SHP77 (cell line): ENCODE measurements around the gene NOTUM.
A peak's percentile ranks its signal among the peaks of the same experiment; 100 is the strongest.

Source experiments
- DNase-seq, 2 experiments: peaks; one replicate each; lab custom pipeline; 2025; lab: John Stamatoyannopoulos, UW

Gene NOTUM

GRCh38 chr17:81961087-81961511 lies at the start of gene NOTUM:
NOTUM (minus strand) TSS chr17:81961187; CDS start chr17:81960909, 278 bp downstream.
- peak; percentile 26 to 39 for DNase-seq

- DNase-seq, result no peak
These were observed 48.4 kb upstream of the NOTUM start for GRCh38 chr17:82009413-82009812.

- no peak for DNase-seq
These were observed 48.0 kb upstream of the NOTUM start for GRCh38 chr17:82008941-82009405.

GRCh38 chr17:82008258-82008940 lies 47.4 kb upstream of the NOTUM start:
- no peak for DNase-seq

GRCh38 chr17:82007495-82008257 lies 46.7 kb upstream of the NOTUM start:
- no peak for DNase-seq

- no peak for DNase-seq
These were observed 46.2 kb upstream of the NOTUM start for GRCh38 chr17:82007228-82007494.

GRCh38 chr17:82006468-82007227 lies 45.7 kb upstream of the NOTUM start:
- no peak for DNase-seq

GRCh38 chr17:82005701-82006348 lies 44.8 kb upstream of the NOTUM start:
- DNase-seq, result no peak

- no peak for DNase-seq
These were observed 43.8 kb upstream of the NOTUM start for GRCh38 chr17:82004517-82005455.

GRCh38 chr17:82003411-82004381 lies 42.7 kb upstream of the NOTUM start:
- no peak for DNase-seq

- DNase-seq, result no peak
These were observed 40.6 kb upstream of the NOTUM start for GRCh38 chr17:82001571-82002056.

- DNase-seq, result no peak
These were observed 40.0 kb upstream of the NOTUM start for GRCh38 chr17:82000803-82001570.

GRCh38 chr17:81999976-82000802 lies 39.2 kb upstream of the NOTUM start:
- no peak for DNase-seq

GRCh38 chr17:81999587-81999975 lies 38.6 kb upstream of the NOTUM start:
- DNase-seq, result no peak

- no peak for DNase-seq
These were observed 37.9 kb upstream of the NOTUM start for GRCh38 chr17:81998691-81999438.

- no peak for DNase-seq
These were observed 37.2 kb upstream of the NOTUM start for GRCh38 chr17:81998212-81998611.

- no peak for DNase-seq
These were observed 35.9 kb upstream of the NOTUM start for GRCh38 chr17:81996757-81997441.
